ENCODE data around the gene UGCG. TPM values are rescaled to one million over a fixed set of nuclear protein-coding genes. Genes with fewer than 3 reads are reported as not detected.
"Not testable (repeated sequence)": the region's sequence is repeated elsewhere in the genome, so short reads cannot be mapped to it uniquely, and the experiment has no call there.

The UGCG gene
- total RNA-seq, 1 donor from 2014 or later, result 48.1 TPM

GRCh38 chr9:111900151-111900857, 3.7 kb downstream of the UGCG start:
- DNase-seq (ENCODE audit: low spot score), result no peak
- Histone ChIP-seq H3K36me3 (no peaks in the 10 kb centered on the region), H2AFZ (replicated peaks) (no peak overlapping the region), H3K9ac (no peak overlapping the region), H3K4me1 (peaks cover 28% of the 10 kb centered on the region), H3K4me2 (no peak overlapping the region), H3K27ac (no peak overlapping the region), H3K9me3 (ENCODE audit: low read depth) (no peaks in the 10 kb centered on the region), H3K27me3 (no peaks in the 10 kb centered on the region), H3F3A (ENCODE audit: low read depth) (peaks cover 20% of the 10 kb centered on the region), H3K4me3 (no peak overlapping the region), H3K79me2 (ENCODE audit: low read depth) (peaks cover 82% of the 10 kb centered on the region), H4K20me1 (ENCODE audit: low read depth) (peaks cover 75% of the 10 kb centered on the region)
- Mint-ChIP-seq H3K27me3 (ENCODE audit: insufficient read depth, low read depth) (no peaks in the 10 kb centered on the region), H3K27ac (no peak overlapping the region), H3K36me3 (no peaks in the 10 kb centered on the region), H3K4me3 (no peak overlapping the region), H3K9me3 (no peaks in the 10 kb centered on the region), H3K4me1 (peaks cover 7% of the 10 kb centered on the region)
- TF ChIP-seq CTCF (IDR thresholded peaks at IDR 0.05) (no peak), EZH2 (IDR thresholded peaks at IDR 0.05) (no peak), EZH2phosphoT487 (IDR thresholded peaks at IDR 0.05) (no peak)

GRCh38 chr9:111900858-111901612, 4.4 kb downstream of the UGCG start:
- no peak overlapping the region for H3K27ac Mint-ChIP-seq
- H3K9ac ChIP-seq, result no peak overlapping the region
- H3K79me2 ChIP-seq (ENCODE audit: low read depth), result peaks cover 90% of the 10 kb centered on the region

DNA sequence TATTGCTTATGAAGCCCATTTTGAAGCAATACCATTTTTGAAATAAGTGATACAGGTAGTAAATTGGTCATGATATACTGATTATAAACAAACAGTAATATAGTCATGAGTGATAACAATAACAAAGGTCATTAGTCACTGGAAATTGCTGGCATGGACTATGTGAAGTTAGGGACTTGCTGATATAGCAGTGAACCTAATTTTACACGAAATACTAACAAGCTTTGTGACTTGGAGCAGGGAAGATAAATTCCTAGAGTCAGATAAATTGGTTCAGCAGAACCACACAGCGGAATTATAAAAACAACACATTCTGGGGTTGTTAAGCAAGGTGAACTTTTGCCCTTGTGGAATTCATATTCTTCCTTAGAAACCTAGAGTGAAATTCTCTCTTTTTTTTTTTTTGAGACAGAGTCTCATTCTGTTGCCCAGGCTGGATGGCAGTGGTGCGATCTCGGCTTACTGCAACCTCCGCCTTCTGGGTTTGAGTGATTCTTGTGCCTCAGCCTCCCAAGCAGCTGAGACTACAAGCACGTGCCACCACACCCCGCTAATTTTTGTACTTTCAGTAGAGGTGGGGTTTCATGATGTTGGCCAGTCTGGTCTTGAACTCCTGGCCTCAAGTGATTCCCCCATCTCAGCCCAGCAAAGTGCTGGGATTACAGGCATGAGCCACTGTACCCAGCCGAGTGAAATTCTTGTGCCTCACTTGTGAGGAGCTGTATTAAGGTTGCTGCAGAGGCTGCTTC, 6.0 kb downstream of the UGCG start:
- H3K4me1 ChIP-seq, result peaks cover 22% of the 10 kb centered on the region
- no peaks in the 10 kb centered on the region for H3K27me3 ChIP-seq
- H4K20me1 ChIP-seq (ENCODE audit: low read depth), result peaks cover 94% of the 10 kb centered on the region
- peaks cover 2% of the 10 kb centered on the region for H3F3A ChIP-seq (ENCODE audit: low read depth)
- peaks cover 3% of the 10 kb centered on the region for H3K4me1 Mint-ChIP-seq
- no peak overlapping the region for H3K4me3 ChIP-seq
- H3K36me3 Mint-ChIP-seq, result peaks cover 7% of the 10 kb centered on the region
- no peak overlapping the region for H2AFZ ChIP-seq (replicated peaks)
- no peak overlapping the region for H3K4me3 Mint-ChIP-seq
- H3K79me2 ChIP-seq (ENCODE audit: low read depth), result peaks cover 100% of the 10 kb centered on the region
- H3K36me3 ChIP-seq, result no peaks in the 10 kb centered on the region
- TF ChIP-seq EZH2phosphoT487 (IDR thresholded peaks at IDR 0.05) (no peak), CTCF (IDR thresholded peaks at IDR 0.05) (no peak), EZH2 (IDR thresholded peaks at IDR 0.05) (no peak)
- H3K9me3 Mint-ChIP-seq, result no peaks in the 10 kb centered on the region
- no peaks in the 10 kb centered on the region for H3K27me3 Mint-ChIP-seq (ENCODE audit: insufficient read depth, low read depth)
- no peak overlapping the region for H3K4me2 ChIP-seq
- DNase-seq (ENCODE audit: low spot score), result no peak
- H3K27ac ChIP-seq, result no peak overlapping the region
- no peaks in the 10 kb centered on the region for H3K9me3 ChIP-seq (ENCODE audit: low read depth)
- no peak overlapping the region for H3K9ac ChIP-seq
- H3K27ac Mint-ChIP-seq, result no peak overlapping the region

More at GRCh38 chr9:111900858-111901612, 4.4 kb downstream of the UGCG start:
- TF ChIP-seq CTCF (IDR thresholded peaks at IDR 0.05) (no peak), EZH2phosphoT487 (IDR thresholded peaks at IDR 0.05) (no peak), EZH2 (IDR thresholded peaks at IDR 0.05) (no peak)
- no peak overlapping the region for H2AFZ ChIP-seq (replicated peaks)
- peaks cover 13% of the 10 kb centered on the region for H3F3A ChIP-seq (ENCODE audit: low read depth)
- H3K4me3 Mint-ChIP-seq, result no peak overlapping the region
- peaks cover 1% of the 10 kb centered on the region for H3K36me3 Mint-ChIP-seq
- H3K27me3 ChIP-seq, result no peaks in the 10 kb centered on the region
- H3K4me3 ChIP-seq, result no peak overlapping the region
- H3K27me3 Mint-ChIP-seq (ENCODE audit: insufficient read depth, low read depth), result no peaks in the 10 kb centered on the region
- no peaks in the 10 kb centered on the region for H3K36me3 ChIP-seq
- H3K9me3 ChIP-seq (ENCODE audit: low read depth), result no peaks in the 10 kb centered on the region
- no peak overlapping the region for H3K4me2 ChIP-seq
- peaks cover 23% of the 10 kb centered on the region for H3K4me1 ChIP-seq
- no peaks in the 10 kb centered on the region for H3K9me3 Mint-ChIP-seq
- H3K4me1 Mint-ChIP-seq, result peaks cover 5% of the 10 kb centered on the region
- no peak for DNase-seq (ENCODE audit: low spot score)
- peaks cover 83% of the 10 kb centered on the region for H4K20me1 ChIP-seq (ENCODE audit: low read depth)
- H3K27ac ChIP-seq, result no peak overlapping the region

DNA sequence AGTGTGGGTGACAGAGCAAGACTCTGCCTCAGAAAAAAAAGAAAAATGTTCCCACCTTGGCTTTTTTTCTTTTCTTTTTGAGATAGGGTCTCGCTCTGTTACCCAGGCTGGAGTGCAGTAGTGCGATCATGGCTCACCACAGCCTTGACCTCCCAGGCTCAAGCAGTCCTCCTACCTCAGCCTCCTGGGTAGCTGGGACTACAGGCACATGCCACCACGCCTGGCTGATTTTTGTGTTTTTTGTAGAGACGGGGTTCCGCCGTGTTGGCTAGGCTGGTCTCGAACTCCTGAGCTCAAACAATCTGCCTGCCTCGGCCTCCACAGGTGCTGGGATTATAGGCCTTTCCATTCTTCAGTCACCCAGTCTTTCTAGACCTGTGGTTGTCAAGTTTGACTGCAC, 6.9 kb downstream of the UGCG start:
- not testable (repeated sequence) for H3K36me3 Mint-ChIP-seq; DNase-seq (ENCODE audit: low spot score); H3K27ac Mint-ChIP-seq; H3K9me3 ChIP-seq (ENCODE audit: low read depth); H3K4me2 ChIP-seq; H3K36me3 ChIP-seq; H3F3A ChIP-seq (ENCODE audit: low read depth); H3K27me3 Mint-ChIP-seq (ENCODE audit: insufficient read depth, low read depth); H3K9me3 Mint-ChIP-seq; H3K27me3 ChIP-seq; H2AFZ ChIP-seq (replicated peaks); H3K4me1 Mint-ChIP-seq; H3K9ac ChIP-seq; H3K4me3 Mint-ChIP-seq; H3K4me3 ChIP-seq; H3K27ac ChIP-seq
- Histone ChIP-seq H4K20me1 (ENCODE audit: low read depth) (peaks cover 93% of the 10 kb centered on the region), H3K79me2 (ENCODE audit: low read depth) (peaks cover 100% of the 10 kb centered on the region), H3K4me1 (peaks cover 13% of the 10 kb centered on the region)

Data from neural progenitor cell (in vitro differentiated cells).